ENCODE measurements around the gene ULK2.

The ULK2 gene

GRCh38 chr17:19723964-19724363 is 143.8 kb downstream of the ULK2 start:
- Histone ChIP-seq H3K4me3 (ENCODE audit: low read depth, low read length) (no peak overlapping the region), H3K27ac (ENCODE audit: extremely low read depth, low read depth, low read length) (no peak overlapping the region), H3K4me1 (ENCODE audit: control insufficient read depth, insufficient read depth, low read length) (0 out of 2 replicates have a peak, but pooled peaks cover 2% of the 10 kb centered on the region), H3K36me3 (ENCODE audit: control insufficient read depth in 2 of 2, insufficient read depth in 1 of 2, low read length in 2 of 2) (no peaks in the 10 kb centered on the region), H3K9me3 (ENCODE audit: control insufficient read depth, insufficient read depth, low read depth, low read length) (no peaks in the 10 kb centered on the region)
- CTCF ChIA-PET = no interaction called here
- POLR2A ChIA-PET = no interaction called here
- TF ChIP-seq, protein P1, sequence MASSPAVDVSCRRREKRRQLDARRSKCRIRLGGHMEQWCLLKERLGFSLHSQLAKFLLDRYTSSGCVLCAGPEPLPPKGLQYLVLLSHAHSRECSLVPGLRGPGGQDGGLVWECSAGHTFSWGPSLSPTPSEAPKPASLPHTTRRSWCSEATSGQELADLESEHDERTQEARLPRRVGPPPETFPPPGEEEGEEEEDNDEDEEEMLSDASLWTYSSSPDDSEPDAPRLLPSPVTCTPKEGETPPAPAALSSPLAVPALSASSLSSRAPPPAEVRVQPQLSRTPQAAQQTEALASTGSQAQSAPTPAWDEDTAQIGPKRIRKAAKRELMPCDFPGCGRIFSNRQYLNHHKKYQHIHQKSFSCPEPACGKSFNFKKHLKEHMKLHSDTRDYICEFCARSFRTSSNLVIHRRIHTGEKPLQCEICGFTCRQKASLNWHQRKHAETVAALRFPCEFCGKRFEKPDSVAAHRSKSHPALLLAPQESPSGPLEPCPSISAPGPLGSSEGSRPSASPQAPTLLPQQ (tag by site-specific recombination; IDR thresholded peaks at IDR 0.05) = no peak
- TF ChIP-seq ZNF140 (tag by site-specific recombination; IDR thresholded peaks at IDR 0.05) (no peak), ZEB2 (tag by site-specific recombination; IDR thresholded peaks at IDR 0.05) (no peak), KLF7 (tag by site-specific recombination; IDR thresholded peaks at IDR 0.05; ENCODE audit: borderline replicate concordance) (no peak), ZNF654 (tag by site-specific recombination; IDR thresholded peaks at IDR 0.05; ENCODE audit: low read depth) (no peak), ZNF785 (tag by site-specific recombination; IDR thresholded peaks at IDR 0.05) (no peak), FEZF1 (tag by site-specific recombination; IDR thresholded peaks at IDR 0.05) (no peak), ZNF596 (tag by site-specific recombination; IDR thresholded peaks at IDR 0.05) (no peak), ZFP41 (tag by site-specific recombination; IDR thresholded peaks at IDR 0.05; ENCODE audit: borderline replicate concordance) (no peak), ZNF292 (tag by site-specific recombination; IDR thresholded peaks at IDR 0.05; ENCODE audit: borderline replicate concordance, low read depth) (no peak), ZNF18 (tag by site-specific recombination; IDR thresholded peaks at IDR 0.05) (no peak), ZNF132 (tag by site-specific recombination; IDR thresholded peaks at IDR 0.05; ENCODE audit: borderline replicate concordance) (no peak), ZNF335 (tag by site-specific recombination; conservative IDR thresholded peaks at IDR 0.05) (no peak), MZF1 (tag by site-specific recombination; IDR thresholded peaks at IDR 0.05; ENCODE audit: borderline replicate concordance) (no peak), ZNF76 (tag by site-specific recombination; IDR thresholded peaks at IDR 0.05; ENCODE audit: borderline replicate concordance, low read depth) (no peak), GLIS2 (tag by site-specific recombination; IDR thresholded peaks at IDR 0.05) (no peak)
- TF ChIP-seq, protein P2, sequence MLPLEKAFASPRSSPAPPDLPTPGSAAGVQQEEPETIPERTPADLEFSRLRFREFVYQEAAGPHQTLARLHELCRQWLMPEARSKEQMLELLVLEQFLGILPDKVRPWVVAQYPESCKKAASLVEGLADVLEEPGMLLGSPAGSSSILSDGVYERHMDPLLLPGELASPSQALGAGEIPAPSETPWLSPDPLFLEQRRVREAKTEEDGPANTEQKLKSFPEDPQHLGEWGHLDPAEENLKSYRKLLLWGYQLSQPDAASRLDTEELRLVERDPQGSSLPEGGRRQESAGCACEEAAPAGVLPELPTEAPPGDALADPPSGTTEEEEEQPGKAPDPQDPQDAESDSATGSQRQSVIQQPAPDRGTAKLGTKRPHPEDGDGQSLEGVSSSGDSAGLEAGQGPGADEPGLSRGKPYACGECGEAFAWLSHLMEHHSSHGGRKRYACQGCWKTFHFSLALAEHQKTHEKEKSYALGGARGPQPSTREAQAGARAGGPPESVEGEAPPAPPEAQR (tag by site-specific recombination; IDR thresholded peaks at IDR 0.05) = no peak
